ENCODE data around the gene HIP1R.

DNA sequence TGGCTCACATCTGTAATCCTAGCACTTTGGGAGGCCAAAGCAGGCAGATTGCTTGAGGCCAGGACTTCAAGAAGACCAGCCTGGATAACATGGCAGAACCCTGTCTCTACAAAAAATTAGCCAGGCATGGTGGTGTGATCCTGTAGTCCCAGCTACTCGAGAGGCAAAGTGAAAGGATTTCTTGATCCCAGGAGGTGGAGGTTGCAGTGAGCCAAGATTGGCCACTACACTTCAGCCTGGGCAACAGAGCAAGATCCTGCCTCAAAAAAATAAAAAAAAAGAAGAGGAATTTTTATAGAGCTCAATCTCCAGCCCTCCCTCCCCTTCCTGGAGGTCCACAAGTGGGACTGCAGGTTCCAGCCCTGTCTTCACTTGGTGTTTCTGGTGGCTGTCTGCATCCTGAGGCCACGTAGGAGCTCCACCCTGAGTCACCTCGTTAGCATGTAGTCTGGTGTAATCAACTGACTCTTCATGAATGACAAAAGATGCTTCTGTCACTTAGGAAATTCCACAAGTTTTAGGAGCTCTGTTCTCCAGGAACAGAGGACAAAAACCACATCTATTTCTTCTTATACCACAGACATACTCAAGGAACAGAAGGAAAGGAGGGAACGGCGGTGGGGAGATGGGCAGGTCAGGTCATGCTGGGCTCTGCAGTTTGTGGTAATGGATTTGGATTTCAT, 44.7 kb upstream of the HIP1R start:
- TF ChIP-seq, protein P1, sequence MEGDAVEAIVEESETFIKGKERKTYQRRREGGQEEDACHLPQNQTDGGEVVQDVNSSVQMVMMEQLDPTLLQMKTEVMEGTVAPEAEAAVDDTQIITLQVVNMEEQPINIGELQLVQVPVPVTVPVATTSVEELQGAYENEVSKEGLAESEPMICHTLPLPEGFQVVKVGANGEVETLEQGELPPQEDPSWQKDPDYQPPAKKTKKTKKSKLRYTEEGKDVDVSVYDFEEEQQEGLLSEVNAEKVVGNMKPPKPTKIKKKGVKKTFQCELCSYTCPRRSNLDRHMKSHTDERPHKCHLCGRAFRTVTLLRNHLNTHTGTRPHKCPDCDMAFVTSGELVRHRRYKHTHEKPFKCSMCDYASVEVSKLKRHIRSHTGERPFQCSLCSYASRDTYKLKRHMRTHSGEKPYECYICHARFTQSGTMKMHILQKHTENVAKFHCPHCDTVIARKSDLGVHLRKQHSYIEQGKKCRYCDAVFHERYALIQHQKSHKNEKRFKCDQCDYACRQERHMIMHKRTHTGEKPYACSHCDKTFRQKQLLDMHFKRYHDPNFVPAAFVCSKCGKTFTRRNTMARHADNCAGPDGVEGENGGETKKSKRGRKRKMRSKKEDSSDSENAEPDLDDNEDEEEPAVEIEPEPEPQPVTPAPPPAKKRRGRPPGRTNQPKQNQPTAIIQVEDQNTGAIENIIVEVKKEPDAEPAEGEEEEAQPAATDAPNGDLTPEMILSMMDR (IDR thresholded peaks at IDR 0.05; ENCODE audit: low read depth, low read length, poor library complexity, severe bottlenecking) = no peak
- no peak for TF ChIP-seq EZH2phosphoT487 (IDR thresholded peaks at IDR 0.05; ENCODE audit: borderline replicate concordance, low read length)

All from DOHH2 (cell line).